Measurements from ENCODE around the gene COL5A2.

COL5A2 gene

DNA sequence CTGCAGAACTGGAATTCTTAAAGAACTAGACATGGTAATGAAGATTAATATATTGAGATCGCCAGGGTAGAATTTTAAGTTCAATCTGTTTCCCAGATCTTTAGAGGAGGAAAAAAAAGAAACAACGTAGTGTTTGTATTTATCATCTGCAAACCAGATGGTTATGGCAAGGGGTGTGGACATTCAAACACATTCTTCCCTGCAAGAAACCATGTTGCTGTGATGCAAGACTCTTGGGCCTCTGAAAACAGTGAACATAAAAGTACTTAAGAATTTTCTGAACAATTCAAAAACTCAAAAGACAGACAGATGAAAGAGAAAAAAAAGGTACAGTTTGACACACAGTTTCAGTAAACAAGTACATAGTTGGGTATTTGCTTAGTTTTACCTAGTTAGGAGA lies 35.6 kb downstream of the COL5A2 start:
- TF ChIP-seq, protein P1, sequence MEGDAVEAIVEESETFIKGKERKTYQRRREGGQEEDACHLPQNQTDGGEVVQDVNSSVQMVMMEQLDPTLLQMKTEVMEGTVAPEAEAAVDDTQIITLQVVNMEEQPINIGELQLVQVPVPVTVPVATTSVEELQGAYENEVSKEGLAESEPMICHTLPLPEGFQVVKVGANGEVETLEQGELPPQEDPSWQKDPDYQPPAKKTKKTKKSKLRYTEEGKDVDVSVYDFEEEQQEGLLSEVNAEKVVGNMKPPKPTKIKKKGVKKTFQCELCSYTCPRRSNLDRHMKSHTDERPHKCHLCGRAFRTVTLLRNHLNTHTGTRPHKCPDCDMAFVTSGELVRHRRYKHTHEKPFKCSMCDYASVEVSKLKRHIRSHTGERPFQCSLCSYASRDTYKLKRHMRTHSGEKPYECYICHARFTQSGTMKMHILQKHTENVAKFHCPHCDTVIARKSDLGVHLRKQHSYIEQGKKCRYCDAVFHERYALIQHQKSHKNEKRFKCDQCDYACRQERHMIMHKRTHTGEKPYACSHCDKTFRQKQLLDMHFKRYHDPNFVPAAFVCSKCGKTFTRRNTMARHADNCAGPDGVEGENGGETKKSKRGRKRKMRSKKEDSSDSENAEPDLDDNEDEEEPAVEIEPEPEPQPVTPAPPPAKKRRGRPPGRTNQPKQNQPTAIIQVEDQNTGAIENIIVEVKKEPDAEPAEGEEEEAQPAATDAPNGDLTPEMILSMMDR (IDR thresholded peaks at IDR 0.05; ENCODE audit: unreplicated experiment in 3 of 3), result no peak
- H3K27me3 Mint-ChIP-seq (ENCODE audit: low read depth), result no peaks in the 10 kb centered on the region
- peak overlapping the region; percentile 16 to 81 (median 73) for H3K27ac Mint-ChIP-seq
- peaks cover 8% of the 10 kb centered on the region for H3K36me3 Mint-ChIP-seq (ENCODE audit: low read depth)
- peaks cover 24% of the 10 kb centered on the region for H3K4me1 Mint-ChIP-seq
- H3K4me3 Mint-ChIP-seq, result no peak overlapping the region
- no peaks in the 10 kb centered on the region for H3K9me3 Mint-ChIP-seq

DNA sequence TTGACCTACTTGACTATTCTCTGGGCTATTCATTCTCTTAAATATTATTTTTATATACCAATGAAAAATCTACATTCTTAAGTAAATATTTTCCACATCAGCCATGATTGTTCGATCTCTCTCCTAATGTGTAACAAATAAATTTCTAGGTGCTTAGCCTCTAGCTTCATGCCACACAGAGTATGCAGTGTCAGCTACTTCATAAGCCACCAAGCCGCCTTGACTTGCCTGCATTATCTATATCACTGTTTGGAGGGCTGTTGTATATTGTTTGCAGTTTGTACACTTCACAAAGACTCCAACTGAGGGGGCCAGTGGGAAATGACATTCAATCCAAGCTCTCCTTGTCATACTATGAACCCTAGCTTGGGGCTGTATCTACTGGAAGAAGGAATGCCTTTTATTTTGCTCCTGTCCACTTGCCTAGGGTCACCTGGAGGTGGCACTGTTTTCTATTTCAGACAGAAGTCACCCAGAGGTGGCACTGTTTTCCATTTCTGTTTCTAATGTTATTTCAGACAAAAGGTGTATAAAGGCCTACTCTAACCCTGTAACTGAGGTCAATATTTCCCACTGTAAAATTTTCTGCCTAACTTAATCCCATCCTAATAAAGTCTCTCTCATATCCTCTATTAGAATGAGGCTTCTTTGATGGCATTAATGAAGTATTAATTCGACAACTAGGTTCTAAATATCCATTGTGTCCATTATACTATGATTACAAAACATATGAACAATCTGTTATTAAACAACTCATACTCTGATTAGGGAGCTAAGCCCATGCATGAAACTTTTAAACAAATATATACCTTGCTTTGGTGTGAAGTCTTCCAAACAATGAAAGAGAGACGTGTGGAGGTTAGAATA lies 36.4 kb downstream of the COL5A2 start:
- Mint-ChIP-seq H3K9me3 (no peaks in the 10 kb centered on the region), H3K27ac (peak overlapping the region in 2 of 3 experiments; percentile 73 to 81), H3K27me3 (ENCODE audit: low read depth) (no peaks in the 10 kb centered on the region), H3K4me1 (peaks cover 29% of the 10 kb centered on the region), H3K36me3 (ENCODE audit: low read depth) (peaks cover 5% of the 10 kb centered on the region), H3K4me3 (no peak overlapping the region)
- TF ChIP-seq, protein P1 (IDR thresholded peaks at IDR 0.05; ENCODE audit: unreplicated experiment in 3 of 3), result peak; percentile 27 to 55 (median 45)

DNA sequence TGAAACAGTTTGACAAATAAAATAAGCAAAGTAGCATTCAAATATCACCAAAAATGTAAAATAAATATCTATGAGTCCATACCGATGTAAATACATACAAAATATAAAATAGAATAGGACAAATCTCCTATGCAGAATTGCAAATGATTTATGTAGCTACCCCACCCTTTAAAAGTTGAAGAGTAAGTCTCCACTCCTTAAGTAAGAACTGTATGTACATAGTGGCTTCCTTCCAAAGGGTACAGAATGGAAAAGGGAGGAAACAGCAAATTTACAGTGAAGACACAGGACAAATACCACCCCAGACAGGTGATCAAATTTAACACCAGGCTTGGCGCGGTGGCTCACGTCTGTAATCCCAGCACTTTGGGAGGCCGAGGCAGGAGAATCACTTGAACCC lies 40.8 kb downstream of the COL5A2 start:
- TF ChIP-seq, protein P1 (IDR thresholded peaks at IDR 0.05; ENCODE audit: unreplicated experiment in 3 of 3), result no peak
- Mint-ChIP-seq H3K4me1 (peaks cover 30% of the 10 kb centered on the region), H3K27ac (peak overlapping the region in 1 of 3 experiments; percentile 21)

DNA sequence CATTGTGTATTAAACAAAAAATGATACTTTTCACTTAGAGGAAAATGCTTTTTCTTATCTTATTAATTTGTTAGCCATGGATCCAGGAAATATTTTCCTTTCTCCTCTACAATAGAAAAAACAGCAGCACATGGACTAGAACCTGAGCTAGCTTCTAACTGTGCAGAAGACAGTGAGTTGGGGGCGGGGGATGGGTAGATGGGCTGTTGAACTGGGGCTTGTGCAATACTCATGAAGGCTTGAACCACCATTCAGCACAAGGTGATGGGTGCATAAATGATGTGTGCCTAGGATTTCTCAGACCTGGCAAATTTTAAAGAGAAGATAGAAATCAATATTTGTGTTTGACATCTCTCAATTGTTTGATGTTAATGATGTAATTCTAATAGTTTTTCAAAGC lies 42.0 kb downstream of the COL5A2 start:
- TF ChIP-seq, protein P1 (IDR thresholded peaks at IDR 0.05; ENCODE audit: unreplicated experiment in 3 of 3), result no peak
- no peaks in the 10 kb centered on the region for H3K9me3 Mint-ChIP-seq
- peaks cover 8% of the 10 kb centered on the region for H3K36me3 Mint-ChIP-seq (ENCODE audit: low read depth)
- H3K4me3 Mint-ChIP-seq, result no peak overlapping the region
- no peak overlapping the region for H3K27ac Mint-ChIP-seq
- peaks cover 24% of the 10 kb centered on the region for H3K4me1 Mint-ChIP-seq
- no peaks in the 10 kb centered on the region for H3K27me3 Mint-ChIP-seq (ENCODE audit: low read depth)

More for the DNA sequence above, 40.8 kb downstream of the COL5A2 start:
- Mint-ChIP-seq H3K9me3 (no peaks in the 10 kb centered on the region), H3K36me3 (ENCODE audit: low read depth) (peaks cover 4% of the 10 kb centered on the region), H3K27me3 (ENCODE audit: low read depth) (no peaks in the 10 kb centered on the region), H3K4me3 (no peak overlapping the region)

DNA sequence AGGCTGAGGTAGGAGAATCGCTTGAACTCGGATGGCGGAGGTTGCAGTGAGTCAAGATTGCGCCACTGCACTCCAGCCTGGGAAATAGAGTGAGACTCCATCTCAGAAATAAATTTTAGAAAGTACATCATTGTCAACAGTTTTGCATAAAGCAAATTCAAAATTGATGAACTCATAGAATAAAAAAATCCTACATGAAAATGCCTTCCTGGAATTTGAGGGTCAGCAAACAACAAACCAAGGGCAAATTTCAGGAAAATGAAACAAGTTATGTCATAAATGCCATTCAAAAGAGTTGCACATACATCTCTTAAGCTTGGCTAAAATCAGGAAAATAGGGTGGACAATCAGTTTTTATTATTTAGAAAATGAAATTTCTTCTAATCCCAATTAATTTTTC lies 45.1 kb downstream of the COL5A2 start:
- Mint-ChIP-seq H3K27ac (peak overlapping the region in 1 of 3 experiments; percentile 45), H3K36me3 (ENCODE audit: low read depth) (peaks cover 8% of the 10 kb centered on the region), H3K4me3 (no peak overlapping the region), H3K4me1 (peaks cover 27% of the 10 kb centered on the region), H3K9me3 (no peaks in the 10 kb centered on the region), H3K27me3 (ENCODE audit: low read depth) (no peaks in the 10 kb centered on the region)
- TF ChIP-seq, protein P1 (IDR thresholded peaks at IDR 0.05; ENCODE audit: unreplicated experiment in 3 of 3), result no peak

DNA sequence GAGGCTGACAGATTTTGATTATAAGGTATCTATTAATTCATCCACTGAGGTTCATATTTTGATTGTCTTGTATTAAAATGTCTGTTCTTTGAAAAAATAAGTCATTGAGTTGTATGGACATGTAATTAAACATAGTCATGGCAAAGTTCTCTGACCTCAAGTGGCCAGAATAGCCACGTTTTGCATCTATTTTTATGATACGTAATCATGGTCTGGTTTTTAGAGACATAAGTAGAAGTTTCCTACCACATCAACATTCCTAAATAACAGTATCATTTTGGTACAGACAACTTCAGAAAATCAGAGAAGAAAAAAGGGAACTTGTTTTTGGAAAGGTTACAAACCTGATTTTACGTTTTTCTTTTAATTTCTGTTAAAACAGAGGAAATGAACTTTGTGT lies 47.6 kb downstream of the COL5A2 start:
- H3K4me1 Mint-ChIP-seq, result peaks cover 39% of the 10 kb centered on the region
- H3K27me3 Mint-ChIP-seq (ENCODE audit: low read depth), result no peaks in the 10 kb centered on the region
- H3K27ac Mint-ChIP-seq, result no peak overlapping the region
- TF ChIP-seq, protein P1 (IDR thresholded peaks at IDR 0.05; ENCODE audit: unreplicated experiment in 3 of 3), result no peak
- H3K9me3 Mint-ChIP-seq, result no peaks in the 10 kb centered on the region
- H3K4me3 Mint-ChIP-seq, result no peak overlapping the region
- peaks cover 4% of the 10 kb centered on the region for H3K36me3 Mint-ChIP-seq (ENCODE audit: low read depth)
